Measurements from ENCODE around the gene VKORC1L1.

DNA sequence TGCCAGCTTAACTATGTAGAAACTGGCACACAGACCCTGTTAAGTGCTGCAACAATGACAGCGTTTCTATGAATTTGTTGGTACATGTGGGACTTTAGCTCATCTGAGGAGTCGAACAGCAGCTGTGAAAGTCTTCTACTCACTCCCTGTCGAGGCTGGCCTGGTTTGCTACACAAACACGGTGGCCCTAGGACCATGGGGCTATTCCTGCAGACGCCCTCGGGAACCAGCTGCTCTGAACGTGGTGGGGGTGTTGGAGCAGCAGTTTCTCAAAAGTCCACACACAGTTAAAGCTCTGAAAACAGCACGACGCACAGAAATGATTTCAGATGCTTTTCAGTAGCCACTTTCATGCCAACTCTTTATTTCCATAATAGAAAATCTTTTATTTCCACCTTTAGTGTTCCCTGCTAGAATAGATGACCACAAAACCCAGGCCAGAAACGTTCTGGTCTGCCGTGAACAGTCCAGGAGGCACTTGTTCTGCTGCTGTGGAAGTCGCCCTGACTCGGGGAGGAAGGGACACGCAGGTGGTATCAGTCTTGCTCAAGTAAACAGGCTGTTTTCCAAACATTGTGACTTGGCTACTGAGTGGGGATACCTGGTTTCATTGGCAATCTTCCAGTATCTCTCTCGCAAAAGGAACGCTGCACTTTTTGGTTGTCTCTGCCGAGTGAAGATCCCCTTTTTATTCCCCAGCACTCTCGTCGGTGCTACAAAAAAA, 87.6 kb downstream of the VKORC1L1 start:
- TF ChIP-seq, protein P1, sequence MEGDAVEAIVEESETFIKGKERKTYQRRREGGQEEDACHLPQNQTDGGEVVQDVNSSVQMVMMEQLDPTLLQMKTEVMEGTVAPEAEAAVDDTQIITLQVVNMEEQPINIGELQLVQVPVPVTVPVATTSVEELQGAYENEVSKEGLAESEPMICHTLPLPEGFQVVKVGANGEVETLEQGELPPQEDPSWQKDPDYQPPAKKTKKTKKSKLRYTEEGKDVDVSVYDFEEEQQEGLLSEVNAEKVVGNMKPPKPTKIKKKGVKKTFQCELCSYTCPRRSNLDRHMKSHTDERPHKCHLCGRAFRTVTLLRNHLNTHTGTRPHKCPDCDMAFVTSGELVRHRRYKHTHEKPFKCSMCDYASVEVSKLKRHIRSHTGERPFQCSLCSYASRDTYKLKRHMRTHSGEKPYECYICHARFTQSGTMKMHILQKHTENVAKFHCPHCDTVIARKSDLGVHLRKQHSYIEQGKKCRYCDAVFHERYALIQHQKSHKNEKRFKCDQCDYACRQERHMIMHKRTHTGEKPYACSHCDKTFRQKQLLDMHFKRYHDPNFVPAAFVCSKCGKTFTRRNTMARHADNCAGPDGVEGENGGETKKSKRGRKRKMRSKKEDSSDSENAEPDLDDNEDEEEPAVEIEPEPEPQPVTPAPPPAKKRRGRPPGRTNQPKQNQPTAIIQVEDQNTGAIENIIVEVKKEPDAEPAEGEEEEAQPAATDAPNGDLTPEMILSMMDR (IDR thresholded peaks at IDR 0.05; ENCODE audit: low read length), result no peak
- TF ChIP-seq EZH2 (optimal IDR thresholded peaks at IDR 0.05; ENCODE audit: low read depth, low read length), result no peak
- no peak for TF ChIP-seq EZH2phosphoT487 (IDR thresholded peaks at IDR 0.05; ENCODE audit: low read length)

Measured in MM.1S (cell line).